Left lung (tissue), 10 donors: ENCODE data around the gene KRT34. TPM values are rescaled to one million over a fixed set of nuclear protein-coding genes. Genes with fewer than 3 reads are reported as not detected.

Source experiments
- ATAC-seq: fragments of 200-7000 bp; cut with Tn5 transposase; one replicate; pipeline ENCODE4 v1.9.1; 2020; ENCODE audit warnings: moderate library complexity
- DNase-seq, 4 donors: peaks; one replicate each; pipeline ENCODE4 v3.0.0-alpha.2; 2013 to 2020
- H3K27ac ChIP-seq, 2 donors: fragments of 200-600 bp; sonication (generic) in 1 of 2; one replicate each; pipeline versions ENCODE4 v1.5.0 to v1.8.0; 2020 to 2021
- H3K27me3 ChIP-seq, 2 donors: fragments of 200-600 bp; sonication (generic) in 1 of 2; one replicate each; pipeline versions ENCODE4 v1.5.0 to v1.8.0; 2020 to 2021
- H3K36me3 ChIP-seq, 2 donors: fragments of 200-600 bp; sonication (generic) in 1 of 2; one replicate each; pipeline versions ENCODE4 v1.5.0 to v1.8.0; 2020 to 2021
- H3K4me1 ChIP-seq, 2 donors: fragments of 200-600 bp; one replicate each; pipeline ENCODE4 v1.8.0; 2021
- H3K4me3 ChIP-seq, 2 donors: fragments of 200-600 bp; sonication (generic) in 1 of 2; one replicate each; pipeline versions ENCODE4 v1.5.0 to v1.8.0; 2020 to 2021; ENCODE audit warnings: mild to moderate bottlenecking in 1 of 2
- H3K9me3 ChIP-seq, 2 donors: fragments of 200-600 bp; sonication (generic) in 1 of 2; one replicate each; pipeline versions ENCODE4 v1.5.0 to v1.8.0; 2020 to 2021
- CTCF ChIP-seq, 2 donors: fragments of 200-600 bp; sonication (generic) in 1 of 2; IDR thresholded peaks; one replicate each; pipeline versions ENCODE4 v1.5.0 to v1.8.0; 2021; ENCODE audit warnings: antibody characterized with exemption in 2 of 2
- intact Hi-C, 2 donors: fragments of 100-400 bp; cut with DNase I; formaldehyde crosslinking; loops; one replicate each; pipeline versions ENCODE4 v1.11.2 to v1.14.2; 2022
- polyA plus RNA-seq, 6 donors: library from polyadenylated mRNA; unstranded; fragments of 120-200 nt; gene quantifications; one replicate each; pipeline ENCODE4 v1.2.1, GENCODE V29; 2013; ENCODE audit not compliant: insufficient read length in 6 of 6
- total RNA-seq, 2 donors: library from RNA; stranded (reverse); fragmentation: NEBNext Ultra II Directional; extraction: Animal tissue kit (Norgen Biotek cat#: 25700); gene quantifications; one replicate each; pipeline ENCODE4 v1.2.1, GENCODE V29; 2021
- donor health status: DM: no; HTN: yes; CAD: no.
- donor health status: DM: no; HTN: no; CAD: no.

Gene KRT34
- total and polyA plus RNA-seq, 8 donors = not detected

GRCh38 chr17:41366070-41366469 is 16.0 kb downstream of the KRT34 start:
- intact Hi-C loops = no loop called here
- peaks cover 0 to 10% of the 10 kb centered on the region in 2 donors for H3K27me3 ChIP-seq
- no peak for ATAC-seq
- H3K27ac ChIP-seq = no peak overlapping the region
- no peak for TF ChIP-seq CTCF (IDR thresholded peaks at IDR 0.05)
- no peak overlapping the region for H3K4me3 ChIP-seq
- H3K4me1 ChIP-seq = no peaks in the 10 kb centered on the region
- no peak for DNase-seq
- no peaks in the 10 kb centered on the region for H3K36me3 ChIP-seq
- H3K9me3 ChIP-seq = no peaks in the 10 kb centered on the region

- intact Hi-C loops = no loop called here
- TF ChIP-seq CTCF (IDR thresholded peaks at IDR 0.05) = no peak
- Histone ChIP-seq H3K4me1 (no peaks in the 10 kb centered on the region), H3K27me3 (no peaks in the 10 kb centered on the region), H3K9me3 (no peaks in the 10 kb centered on the region), H3K36me3 (no peaks in the 10 kb centered on the region), H3K27ac (no peak overlapping the region), H3K4me3 (no peak overlapping the region)
- DNase-seq (no peak), ATAC-seq (no peak)
Observed at GRCh38 chr17:41363881-41364280, 18.2 kb downstream of the KRT34 start.

GRCh38 chr17:41360296-41360995 is 21.7 kb downstream of the KRT34 start:
- H3K36me3 ChIP-seq = no peaks in the 10 kb centered on the region
- TF ChIP-seq CTCF (IDR thresholded peaks at IDR 0.05) = no peak
- H3K4me1 ChIP-seq = no peaks in the 10 kb centered on the region
- DNase-seq (no peak), ATAC-seq (no peak)
- no peak overlapping the region for H3K4me3 ChIP-seq
- H3K27ac ChIP-seq = no peak overlapping the region
- no peaks in the 10 kb centered on the region for H3K27me3 ChIP-seq
- intact Hi-C loops = no loop called here
- no peaks in the 10 kb centered on the region for H3K9me3 ChIP-seq

DNA sequence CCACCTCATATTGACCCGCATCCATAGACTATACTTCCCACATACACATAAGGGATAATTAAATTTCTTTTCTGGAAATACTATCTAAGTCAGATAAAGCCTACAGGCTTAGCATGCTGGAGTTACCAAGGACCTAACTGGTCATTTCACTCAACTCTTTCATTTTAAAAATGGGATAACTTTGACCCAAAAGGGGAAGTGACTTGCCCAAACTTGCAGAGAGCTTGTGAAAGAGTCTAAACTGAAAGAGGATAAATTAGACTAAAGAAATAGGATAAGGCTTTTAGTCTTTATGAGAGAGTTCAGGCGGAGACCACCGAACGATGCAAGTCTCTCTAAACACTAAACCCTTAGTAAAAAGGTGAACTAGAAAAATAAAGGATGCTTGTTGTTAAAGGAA is 27.6 kb downstream of the KRT34 start:
- Histone ChIP-seq H3K4me1 (no peaks in the 10 kb centered on the region), H3K27me3 (no peaks in the 10 kb centered on the region), H3K27ac (no peak overlapping the region), H3K9me3 (no peaks in the 10 kb centered on the region), H3K36me3 (no peaks in the 10 kb centered on the region), H3K4me3 (no peak overlapping the region)
- DNase-seq = no peak
- TF ChIP-seq CTCF (IDR thresholded peaks at IDR 0.05) = no peak
- ATAC-seq = no peak
- intact Hi-C loops = no loop called here

GRCh38 chr17:41352597-41353366 is 29.3 kb downstream of the KRT34 start:
- no peak overlapping the region for H3K4me3 ChIP-seq
- TF ChIP-seq CTCF (IDR thresholded peaks at IDR 0.05) = no peak
- no peak for ATAC-seq
- intact Hi-C loops = no loop called here
- H3K4me1 ChIP-seq = no peaks in the 10 kb centered on the region
- no peak overlapping the region for H3K27ac ChIP-seq
- no peaks in the 10 kb centered on the region for H3K27me3 ChIP-seq
- DNase-seq = no peak
- H3K36me3 ChIP-seq = no peaks in the 10 kb centered on the region
- H3K9me3 ChIP-seq = no peaks in the 10 kb centered on the region
